Activated naive CD8-positive, alpha-beta T cell treated with anti-CD3 and anti-CD28 coated beads, Interleukin-2, amount 10 ng/mL, durations not matched to agents 7 days and 5 days (primary cell): ENCODE results near the gene SCUBE1. TPM values are rescaled to one million over a fixed set of nuclear protein-coding genes. Genes with fewer than 3 reads are reported as not detected.
A peak's percentile ranks its signal among the peaks of the same experiment; 100 is the strongest.

ENCODE experiments used
- ATAC-seq: fragments of 150-1000 bp; cut with Tn5 transposase; one replicate; pipeline ENCODE4 v1.10.0; 2021; ENCODE audit warnings: low read depth, moderate library complexity
- POLR2A ChIA-PET: fragments of 350-600 bp; sonication (Branson Sonifier 250); formaldehyde crosslinking; loops from one replicate; lab custom pipeline; 2021; ENCODE audit warnings: antibody characterized with exemption; lab: Charles Lee
- DNase-seq: peaks from one replicate; pipeline ENCODE4 v3.0.0; 2021
- H3K27ac Mint-ChIP-seq: one replicate; pipeline ENCODE4 v1.8.0; 2022; ENCODE audit warnings: mild to moderate bottlenecking, mixed read lengths
- H3K27me3 Mint-ChIP-seq: one replicate; pipeline ENCODE4 v1.8.0; 2022; ENCODE audit warnings: mild to moderate bottlenecking, moderate library complexity, mixed read lengths
- H3K36me3 Mint-ChIP-seq: one replicate; pipeline ENCODE4 v1.8.0; 2021; ENCODE audit warnings: mild to moderate bottlenecking, mixed read lengths
- H3K4me1 Mint-ChIP-seq: one replicate; pipeline ENCODE4 v1.8.0; 2021; ENCODE audit warnings: mixed read lengths
- H3K4me3 Mint-ChIP-seq: one replicate; pipeline ENCODE4 v1.8.0; 2022; ENCODE audit warnings: mild to moderate bottlenecking, moderate library complexity, mixed read lengths
- H3K9me3 Mint-ChIP-seq: one replicate; pipeline ENCODE4 v1.8.0; 2021; ENCODE audit warnings: mixed read lengths
- total RNA-seq, 2 experiments: library from RNA; stranded (reverse); gene quantifications; one replicate each; pipeline ENCODE4 v1.2.3, GENCODE V29; 2021

The SCUBE1 gene
- total RNA-seq, 2 experiments from 2014 or later, result 0.03 to 0.20 TPM

DNA sequence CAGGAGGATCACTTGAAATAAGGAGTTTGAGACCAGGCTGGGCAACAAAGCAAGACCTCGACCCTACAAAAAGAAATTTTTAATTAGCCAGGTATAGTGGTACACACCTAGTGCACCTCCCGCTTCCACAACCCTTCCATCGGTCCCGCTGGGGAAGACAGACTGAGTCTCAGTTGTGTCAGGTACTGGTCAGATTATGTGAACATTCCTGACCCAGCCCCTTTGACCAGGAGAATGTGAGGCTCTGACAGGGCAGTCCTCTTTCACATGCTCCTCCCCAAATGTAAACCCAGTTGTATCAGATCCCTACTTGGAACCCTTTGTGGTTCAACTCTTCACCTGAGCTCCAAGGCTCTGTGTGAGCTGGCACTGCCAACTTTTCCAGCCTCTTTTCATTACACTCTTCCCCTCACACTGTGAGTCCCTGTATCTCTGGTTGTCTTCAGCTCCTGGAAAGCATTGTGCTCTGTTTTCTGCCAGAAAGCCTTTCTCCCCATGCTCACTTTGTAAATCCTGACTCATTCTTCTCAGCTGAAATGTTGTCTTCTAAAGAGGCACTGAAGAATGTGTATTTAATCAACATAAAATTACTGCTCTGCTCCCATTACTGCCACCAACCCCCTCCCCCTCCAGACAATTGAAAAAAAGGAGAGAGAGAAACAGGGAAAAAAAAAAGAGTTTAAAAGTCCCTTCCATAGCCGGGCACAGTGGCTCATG lies 154.2 kb downstream of the SCUBE1 start:
- ATAC-seq (no peak), DNase-seq (no peak)
- H3K4me3 Mint-ChIP-seq, result peak overlapping the region; percentile 9
- H3K27ac Mint-ChIP-seq, result peak overlapping the region; percentile 26
- peaks cover 2% of the 10 kb centered on the region for H3K36me3 Mint-ChIP-seq
- H3K4me1 Mint-ChIP-seq, result peaks cover 13% of the 10 kb centered on the region
- POLR2A ChIA-PET, result no interaction called here
- H3K9me3 Mint-ChIP-seq, result peaks cover 2% of the 10 kb centered on the region
- peaks cover 8% of the 10 kb centered on the region for H3K27me3 Mint-ChIP-seq

DNA sequence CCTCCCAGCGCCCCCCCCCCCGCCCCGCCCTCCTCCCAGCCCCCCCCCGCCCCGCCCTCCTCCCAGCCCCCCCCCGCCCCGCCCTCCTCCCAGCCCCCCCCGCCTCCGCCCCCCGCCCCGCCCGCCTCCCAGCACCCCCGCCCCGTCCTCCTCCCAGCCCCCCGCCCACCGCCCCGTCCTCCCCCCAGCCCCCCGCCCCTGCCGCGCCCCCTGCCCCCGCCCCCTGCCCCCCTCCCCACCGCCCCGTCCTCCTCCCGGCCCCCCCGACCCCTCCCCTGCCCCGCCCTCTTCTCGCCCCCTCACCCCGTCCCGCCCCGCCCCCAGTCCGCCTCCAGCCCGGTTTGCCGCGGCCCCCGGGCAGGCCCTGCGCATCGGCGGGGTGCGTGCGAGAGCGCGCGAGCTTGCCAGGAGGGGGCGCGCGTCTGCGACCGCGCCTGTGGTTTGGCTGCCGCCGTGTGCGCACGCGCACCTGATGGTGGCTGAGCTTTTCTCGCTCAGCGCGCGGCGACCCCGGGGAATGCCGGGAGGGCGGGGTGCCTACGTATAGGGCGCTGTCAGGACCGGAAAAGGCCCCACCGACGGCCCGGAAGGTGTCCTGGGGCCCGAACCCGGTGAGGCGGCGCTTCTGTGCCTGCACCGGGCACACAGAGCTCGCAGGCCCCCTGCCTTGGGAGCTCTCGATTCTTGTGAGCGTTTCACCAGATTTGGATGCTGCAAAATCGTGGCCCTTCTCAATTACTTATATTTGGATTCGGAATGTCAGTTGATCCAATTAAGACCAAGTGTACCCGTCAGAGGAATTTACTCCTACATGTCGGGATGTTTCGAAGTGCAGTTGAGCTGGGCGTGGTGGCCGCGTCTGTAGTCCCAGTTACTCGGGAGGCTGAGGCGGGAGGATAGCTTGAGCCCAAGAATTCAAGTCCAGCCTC lies 155.7 kb downstream of the SCUBE1 start:
- POLR2A ChIA-PET, result interaction anchor here (0.5 to 2.1 kb wide), 13 partner anchors 14 to 323 kb away, joined by 3 to 11 read pairs (median 4); partner anchors contain the start of gene MCAT
- Mint-ChIP-seq H3K36me3 (peaks cover 2% of the 10 kb centered on the region), H3K27me3 (peaks cover 8% of the 10 kb centered on the region), H3K9me3 (peaks cover 2% of the 10 kb centered on the region), H3K27ac (peak overlapping the region; percentile 94), H3K4me3 (peak overlapping the region; percentile 84), H3K4me1 (peaks cover 18% of the 10 kb centered on the region)
- ATAC-seq (peak; percentile 95), DNase-seq (peak; percentile 98)

DNA sequence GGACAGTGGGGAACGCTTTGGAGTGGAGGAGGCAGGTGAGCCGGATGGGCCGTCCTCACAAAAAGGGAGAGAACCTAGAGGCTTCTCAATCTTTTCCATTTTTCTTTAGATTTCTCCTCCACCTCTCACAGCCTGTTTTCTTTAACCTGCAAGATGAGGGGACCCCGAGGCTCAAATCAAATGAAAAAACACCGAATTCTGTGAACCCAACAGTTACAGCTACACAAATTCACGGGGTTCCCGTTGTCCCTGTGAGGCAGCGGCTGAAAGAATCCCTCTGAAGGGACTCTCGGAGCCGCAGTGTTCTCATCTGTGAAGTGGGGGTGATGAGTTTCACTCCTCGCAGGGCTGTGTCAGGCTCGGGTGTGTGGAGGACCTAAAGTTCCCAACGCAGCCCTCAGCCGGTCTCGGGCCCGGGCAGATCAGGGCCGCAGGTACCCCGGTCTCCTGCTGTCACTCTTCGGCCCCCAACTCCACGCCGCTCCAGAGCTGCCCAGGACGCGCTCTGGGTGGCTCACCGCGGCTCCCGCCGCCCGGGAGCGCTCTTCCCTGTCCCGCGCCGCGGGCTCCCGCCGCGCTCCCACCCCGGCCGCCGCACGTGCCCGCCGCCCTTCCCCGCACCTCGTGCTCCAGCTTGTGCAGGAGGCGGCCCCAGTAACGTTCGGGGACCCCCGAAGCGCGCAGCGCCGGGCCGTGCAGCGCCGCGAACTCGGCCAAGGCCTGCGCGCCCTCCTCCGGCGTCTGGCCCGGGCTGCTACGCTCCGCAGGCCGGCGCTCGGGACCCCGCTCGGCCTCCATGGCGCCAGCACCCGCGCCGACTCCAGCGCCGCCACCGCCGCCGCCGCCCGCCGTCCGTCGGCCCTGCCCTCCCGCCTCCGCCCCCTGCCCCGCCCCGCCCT lies 156.7 kb downstream of the SCUBE1 start, which contains the start of gene TTLL12:
Gene TTLL12 (minus strand): TSS at position 863 of the 899 bp plus-strand sequence. CDS start 65 bp downstream, at position 798.
- POLR2A ChIA-PET, result interaction anchor here (0.5 to 2.1 kb wide), 9 partner anchors 34 to 322 kb away, joined by 3 to 11 read pairs (median 4); partner anchors contain the start of genes MCAT and PACSIN2
- Mint-ChIP-seq H3K27me3 (peaks cover 4% of the 10 kb centered on the region), H3K4me1 (peaks cover 18% of the 10 kb centered on the region), H3K27ac (peak within 1 kb of the TSS; percentile 94), H3K4me3 (peak within 1 kb of the TSS; percentile 84), H3K36me3 (peaks cover 2% of the 10 kb centered on the region), H3K9me3 (peaks cover 2% of the 10 kb centered on the region)
- ATAC-seq (peak; percentile 25), DNase-seq (peak; percentile 75)

DNA sequence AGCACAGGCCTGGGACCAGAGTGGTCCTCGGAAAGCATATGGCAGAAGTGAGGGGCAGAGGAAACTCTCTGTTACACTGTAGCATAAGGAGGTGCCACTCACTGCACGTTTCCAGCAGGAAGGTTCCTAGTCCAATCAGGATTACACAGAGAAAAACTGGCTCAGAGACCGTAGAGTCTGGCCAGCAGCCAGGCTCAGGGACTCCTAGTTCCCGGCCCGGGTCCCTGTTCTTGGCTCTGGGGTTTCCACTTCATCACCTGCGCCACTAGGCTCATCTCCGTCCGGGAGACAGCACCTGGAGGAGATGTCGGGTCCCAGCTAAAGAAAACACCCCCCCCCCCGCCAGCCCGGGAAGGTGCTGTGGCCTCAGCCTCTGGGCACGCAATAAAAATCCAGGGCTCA lies 157.3 kb downstream of the SCUBE1 start:
- ATAC-seq (no peak), DNase-seq (no peak)
- Mint-ChIP-seq H3K36me3 (peaks cover 2% of the 10 kb centered on the region), H3K9me3 (peaks cover 2% of the 10 kb centered on the region), H3K4me1 (peaks cover 18% of the 10 kb centered on the region), H3K27me3 (no peaks in the 10 kb centered on the region), H3K27ac (no peak overlapping the region), H3K4me3 (peak overlapping the region; percentile 80)
- POLR2A ChIA-PET, result interaction anchor here (0.8 kb wide), 1 partner anchor 171 kb away, joined by 3 read pairs; the partner anchor contains the start of gene PACSIN2

DNA sequence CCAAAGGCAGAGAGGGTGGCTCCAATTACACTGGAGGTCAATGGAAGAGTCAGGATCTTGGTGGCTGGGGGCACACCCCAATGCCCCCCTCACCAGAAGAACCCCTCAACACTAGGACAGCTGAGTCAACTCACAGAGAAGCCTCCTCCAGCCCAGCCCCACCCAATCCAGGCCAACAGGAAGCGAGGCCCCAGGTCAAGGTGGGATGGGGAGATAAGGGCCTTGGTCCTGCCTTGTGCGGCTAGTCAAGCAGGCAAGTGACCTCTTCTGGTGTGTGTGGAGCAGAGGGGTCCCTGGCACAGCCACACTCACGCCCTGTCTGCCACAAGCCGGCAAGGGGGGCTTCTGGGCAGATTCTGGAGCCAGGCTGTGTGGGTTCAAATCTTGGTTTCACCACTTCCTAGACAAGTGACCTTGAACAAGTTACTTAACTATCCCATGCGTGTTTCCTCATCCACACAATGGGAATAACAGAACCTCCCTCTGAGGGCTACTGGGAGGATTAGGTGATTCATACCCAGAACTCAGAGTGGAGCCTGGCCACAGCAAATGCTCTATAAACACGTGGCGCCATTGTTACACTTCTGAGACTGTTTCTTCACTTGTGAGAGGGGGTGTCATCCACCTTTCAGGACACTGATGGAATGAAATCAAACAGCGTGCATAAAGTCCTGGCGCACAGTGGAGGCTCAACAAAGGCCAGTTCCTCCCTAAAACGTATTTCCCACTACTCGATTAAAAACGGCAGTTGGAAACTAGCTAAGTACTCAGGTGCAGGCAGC lies 159.5 kb downstream of the SCUBE1 start:
- Mint-ChIP-seq H3K9me3 (no peaks in the 10 kb centered on the region), H3K27ac (no peak overlapping the region), H3K4me3 (no peak overlapping the region), H3K4me1 (peaks cover 18% of the 10 kb centered on the region), H3K36me3 (peaks cover 12% of the 10 kb centered on the region), H3K27me3 (no peaks in the 10 kb centered on the region)
- POLR2A ChIA-PET, result no interaction called here
- DNase-seq (no peak), ATAC-seq (no peak)

DNA sequence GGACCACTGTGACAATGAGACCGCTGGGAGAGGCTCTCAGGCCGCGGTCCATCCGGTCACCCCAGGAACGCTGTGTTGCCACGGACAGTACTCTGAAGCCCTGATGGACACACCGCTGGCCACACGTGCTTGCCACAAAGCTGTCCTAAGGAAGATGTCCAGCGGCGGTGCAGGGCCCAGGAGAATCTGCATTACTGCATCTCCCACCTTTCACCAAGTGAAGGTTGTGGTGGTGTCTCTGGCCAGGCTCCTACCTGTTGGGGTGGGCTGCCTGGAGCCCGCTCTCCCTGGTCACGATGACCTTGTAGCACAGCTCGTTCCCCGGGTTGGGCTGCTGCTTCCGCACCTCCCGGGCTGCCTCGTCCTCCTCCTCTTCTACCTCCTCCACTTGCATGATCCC lies 160.4 kb downstream of the SCUBE1 start:
- no peak overlapping the region for H3K4me3 Mint-ChIP-seq
- POLR2A ChIA-PET, result no interaction called here
- no peaks in the 10 kb centered on the region for H3K27me3 Mint-ChIP-seq
- no peak overlapping the region for H3K27ac Mint-ChIP-seq
- no peak for ATAC-seq
- no peak for DNase-seq
- H3K36me3 Mint-ChIP-seq, result peaks cover 18% of the 10 kb centered on the region
- H3K4me1 Mint-ChIP-seq, result peaks cover 13% of the 10 kb centered on the region
- no peaks in the 10 kb centered on the region for H3K9me3 Mint-ChIP-seq

DNA sequence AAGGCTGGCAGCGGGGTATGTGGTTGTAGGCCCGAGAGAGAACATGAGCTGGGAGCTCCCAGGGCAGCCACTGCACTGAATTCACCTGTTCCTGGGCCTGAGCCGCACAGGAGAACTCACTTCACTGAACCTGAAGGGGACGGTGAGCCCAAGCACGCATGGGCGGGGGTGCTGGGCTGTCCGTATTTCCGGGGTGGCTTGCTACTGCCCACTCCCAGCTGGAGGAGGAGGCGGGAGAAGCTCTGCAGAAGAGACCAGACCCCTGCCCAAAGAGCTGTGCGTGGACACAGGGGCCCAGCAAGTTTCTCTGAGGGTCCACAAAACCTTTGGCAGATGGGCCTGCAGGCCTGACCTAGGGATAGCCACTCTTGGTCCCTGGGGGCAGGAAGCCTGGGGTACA lies 161.1 kb downstream of the SCUBE1 start:
- Mint-ChIP-seq H3K4me3 (no peak overlapping the region), H3K27ac (no peak overlapping the region), H3K4me1 (peaks cover 13% of the 10 kb centered on the region), H3K9me3 (no peaks in the 10 kb centered on the region), H3K27me3 (no peaks in the 10 kb centered on the region), H3K36me3 (peaks cover 18% of the 10 kb centered on the region)
- POLR2A ChIA-PET, result no interaction called here
- ATAC-seq (no peak), DNase-seq (no peak)

DNA sequence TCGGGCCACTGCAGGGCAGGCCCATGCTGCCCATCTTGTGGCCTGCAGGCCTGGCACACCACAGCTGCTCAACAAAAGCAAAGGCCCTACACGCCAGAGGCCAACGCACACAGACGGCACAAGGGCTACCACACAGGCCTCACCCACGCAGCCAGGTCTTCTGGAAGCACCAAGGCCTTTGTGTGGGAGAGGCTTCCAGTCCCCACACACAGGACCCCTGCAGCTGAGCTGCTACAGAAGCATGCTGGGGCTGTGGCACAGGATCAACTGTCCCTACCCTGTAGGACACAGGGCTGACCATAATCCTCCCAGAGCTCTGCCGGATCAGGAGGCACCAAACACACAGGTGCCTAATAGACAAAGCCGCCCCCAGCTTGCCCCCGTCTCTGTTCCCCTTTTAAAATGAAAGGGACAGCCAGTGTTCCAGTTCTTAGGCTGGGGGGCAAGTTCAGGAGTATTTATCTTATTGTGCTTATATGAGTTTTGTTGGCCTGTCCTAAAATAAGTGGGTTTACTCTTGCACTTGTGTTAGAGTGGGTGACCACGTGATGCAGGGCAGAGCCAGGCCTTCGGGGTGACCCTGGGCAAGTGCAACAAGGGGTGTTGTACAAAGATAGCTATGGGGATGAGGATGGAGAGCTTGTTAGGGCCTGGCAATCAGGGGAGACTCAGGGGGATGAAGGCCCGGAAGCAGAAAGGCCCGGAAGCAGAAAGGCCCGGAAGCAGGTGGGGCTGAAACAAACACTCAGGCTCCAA lies 161.7 kb downstream of the SCUBE1 start:
- DNase-seq, result no peak
- no peaks in the 10 kb centered on the region for H3K27me3 Mint-ChIP-seq
- ATAC-seq, result no peak
- H3K4me3 Mint-ChIP-seq, result no peak overlapping the region
- H3K36me3 Mint-ChIP-seq, result peaks cover 18% of the 10 kb centered on the region
- H3K9me3 Mint-ChIP-seq, result no peaks in the 10 kb centered on the region
- peak overlapping the region; percentile 81 for H3K27ac Mint-ChIP-seq
- POLR2A ChIA-PET, result no interaction called here
- H3K4me1 Mint-ChIP-seq, result peaks cover 13% of the 10 kb centered on the region

DNA sequence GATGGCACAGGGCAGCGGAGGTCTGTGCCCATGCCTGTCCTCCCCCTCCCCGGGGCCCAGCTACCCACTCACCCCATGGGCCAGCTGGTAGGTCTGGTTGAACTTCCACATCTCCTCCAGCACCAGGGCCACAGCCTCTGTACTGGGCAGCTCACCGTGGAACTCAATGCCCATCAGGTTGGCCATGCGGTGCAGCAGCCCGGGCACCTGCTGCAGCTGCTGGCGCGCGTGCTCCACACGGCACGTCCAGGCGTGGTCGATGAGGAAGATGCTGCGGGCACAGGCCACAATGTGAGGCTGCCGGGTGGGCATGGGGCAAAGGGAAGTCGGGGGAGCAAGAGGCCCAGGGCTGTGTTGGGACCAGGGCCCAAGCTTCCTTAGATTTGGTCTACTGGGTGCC lies 162.5 kb downstream of the SCUBE1 start:
- peaks cover 20% of the 10 kb centered on the region for H3K36me3 Mint-ChIP-seq
- no peak overlapping the region for H3K4me3 Mint-ChIP-seq
- ATAC-seq, result no peak
- POLR2A ChIA-PET, result no interaction called here
- no peaks in the 10 kb centered on the region for H3K9me3 Mint-ChIP-seq
- DNase-seq, result no peak
- H3K27ac Mint-ChIP-seq, result no peak overlapping the region
- peaks cover 13% of the 10 kb centered on the region for H3K4me1 Mint-ChIP-seq
- H3K27me3 Mint-ChIP-seq, result no peaks in the 10 kb centered on the region

DNA sequence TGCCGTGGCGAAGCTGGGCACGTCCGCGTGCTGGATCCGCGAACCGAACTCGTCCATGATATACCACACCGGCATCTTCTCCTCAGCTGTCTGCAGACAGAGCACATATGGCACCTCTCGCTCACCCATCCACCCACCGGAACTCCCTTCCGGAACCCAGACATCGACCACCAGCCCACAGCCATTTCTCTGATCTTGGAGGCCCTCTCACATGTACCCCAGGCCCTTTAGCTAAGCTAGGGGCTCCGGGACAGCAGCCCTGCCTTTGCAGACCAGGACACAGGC lies 163.3 kb downstream of the SCUBE1 start:
- H3K36me3 Mint-ChIP-seq, result peaks cover 20% of the 10 kb centered on the region
- POLR2A ChIA-PET, result no interaction called here
- DNase-seq (no peak), ATAC-seq (no peak)
- H3K9me3 Mint-ChIP-seq, result no peaks in the 10 kb centered on the region
- H3K4me1 Mint-ChIP-seq, result peaks cover 9% of the 10 kb centered on the region
- H3K4me3 Mint-ChIP-seq, result no peak overlapping the region
- no peak overlapping the region for H3K27ac Mint-ChIP-seq
- H3K27me3 Mint-ChIP-seq, result no peaks in the 10 kb centered on the region

DNA sequence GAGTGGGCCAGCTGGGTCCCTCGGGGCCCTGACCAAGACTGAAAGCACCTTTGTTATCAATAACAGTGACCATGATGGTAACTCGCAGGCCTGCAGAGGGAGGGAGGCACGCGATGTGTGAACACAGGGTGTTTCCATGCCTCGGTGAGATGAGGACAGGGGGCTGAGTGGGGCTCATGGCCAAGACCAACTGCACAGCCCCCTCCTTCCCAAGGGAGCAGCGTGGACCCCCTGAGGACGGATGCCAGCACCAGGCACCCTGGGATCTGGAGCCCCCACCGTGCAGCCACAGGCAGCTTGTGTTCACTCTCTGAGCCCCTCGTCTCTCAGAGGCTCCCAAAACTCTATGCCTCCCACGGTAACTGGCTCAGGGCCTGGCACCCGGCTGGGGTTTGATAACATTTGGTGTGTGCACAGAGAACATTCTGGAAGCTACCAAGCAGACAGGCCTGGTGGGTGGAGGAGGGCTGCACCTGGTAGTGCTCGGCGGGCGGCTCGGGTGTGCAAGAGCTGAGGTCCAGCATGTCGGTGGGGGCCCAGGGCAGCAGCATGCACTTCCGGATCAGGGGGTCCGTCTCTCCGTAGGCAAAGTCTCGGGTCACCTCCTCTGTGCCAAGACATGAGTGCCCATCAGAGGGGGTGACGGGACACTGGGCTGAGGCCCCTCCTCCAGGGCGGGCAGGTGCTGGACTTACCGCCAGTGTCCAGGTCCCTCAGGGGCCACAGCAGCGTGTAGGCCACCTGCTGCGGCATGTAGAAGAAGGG lies 163.8 kb downstream of the SCUBE1 start:
- no peak for ATAC-seq

More for the DNA sequence above, 163.8 kb downstream of the SCUBE1 start:
- Mint-ChIP-seq H3K27ac (no peak overlapping the region), H3K4me1 (peaks cover 8% of the 10 kb centered on the region), H3K27me3 (no peaks in the 10 kb centered on the region), H3K9me3 (no peaks in the 10 kb centered on the region), H3K4me3 (no peak overlapping the region), H3K36me3 (peaks cover 20% of the 10 kb centered on the region)
- POLR2A ChIA-PET, result no interaction called here
- no peak for DNase-seq
